ENCODE measurements around the gene FCN1. TPM values are rescaled to one million over a fixed set of nuclear protein-coding genes. Genes with fewer than 3 reads are reported as not detected.

The FCN1 gene
- total and polyA plus RNA-seq, 9 of the 15 experiments (the other 6 are each of a cell fraction or from before 2014, with no cell fraction given) = not detected

- H3K27ac ChIP-seq (ENCODE audit: extremely low read depth, low read depth, low read length) = no peak overlapping the region
- no peak overlapping the region for H3K4me2 ChIP-seq (ENCODE audit: insufficient read depth, low read length)
- TF ChIP-seq ZNF324 (CRISPR knock-in tag; IDR thresholded peaks at IDR 0.05) = no peak
- peak; percentile 35; the same call in 1 of the 2 replicates for TF ChIP-seq ARID1B (IDR thresholded peaks at IDR 0.05)
- TF ChIP-seq MTA2 (IDR thresholded peaks at IDR 0.05; ENCODE audit: low read depth) = peak; percentile 33; the same call in 1 of the 2 replicates
- peak; percentile 68 for TF ChIP-seq CBFA2T3 (IDR thresholded peaks at IDR 0.05)
- TF ChIP-seq NCOR1 (IDR thresholded peaks at IDR 0.05) = 0 out of 2 replicates have a peak, but pooled peaks have one; percentile 25
- peak; percentile 69 for TF ChIP-seq TCF3 (CRISPR knock-in tag; IDR thresholded peaks at IDR 0.05)
- TF ChIP-seq FOXJ2 (tag; IDR thresholded peaks at IDR 0.05) = no peak
- TF ChIP-seq ZZZ3 (IDR thresholded peaks at IDR 0.05) = no peak
- no peak for TF ChIP-seq NCOA4 (IDR thresholded peaks at IDR 0.05; ENCODE audit: partially characterized antibody)
- no peak for TF ChIP-seq DLX4 (CRISPR knock-in tag; IDR thresholded peaks at IDR 0.05)
- TF ChIP-seq, protein P1, sequence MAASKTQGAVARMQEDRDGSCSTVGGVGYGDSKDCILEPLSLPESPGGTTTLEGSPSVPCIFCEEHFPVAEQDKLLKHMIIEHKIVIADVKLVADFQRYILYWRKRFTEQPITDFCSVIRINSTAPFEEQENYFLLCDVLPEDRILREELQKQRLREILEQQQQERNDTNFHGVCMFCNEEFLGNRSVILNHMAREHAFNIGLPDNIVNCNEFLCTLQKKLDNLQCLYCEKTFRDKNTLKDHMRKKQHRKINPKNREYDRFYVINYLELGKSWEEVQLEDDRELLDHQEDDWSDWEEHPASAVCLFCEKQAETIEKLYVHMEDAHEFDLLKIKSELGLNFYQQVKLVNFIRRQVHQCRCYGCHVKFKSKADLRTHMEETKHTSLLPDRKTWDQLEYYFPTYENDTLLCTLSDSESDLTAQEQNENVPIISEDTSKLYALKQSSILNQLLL (CRISPR knock-in tag; IDR thresholded peaks at IDR 0.05; ENCODE audit: borderline replicate concordance) = no peak
- peak; percentile 58 for TF ChIP-seq CBFA2T2 (conservative IDR thresholded peaks at IDR 0.05)
- peak; percentile 63 for TF ChIP-seq TAL1 (IDR thresholded peaks at IDR 0.05)
- TF ChIP-seq, protein P2, sequence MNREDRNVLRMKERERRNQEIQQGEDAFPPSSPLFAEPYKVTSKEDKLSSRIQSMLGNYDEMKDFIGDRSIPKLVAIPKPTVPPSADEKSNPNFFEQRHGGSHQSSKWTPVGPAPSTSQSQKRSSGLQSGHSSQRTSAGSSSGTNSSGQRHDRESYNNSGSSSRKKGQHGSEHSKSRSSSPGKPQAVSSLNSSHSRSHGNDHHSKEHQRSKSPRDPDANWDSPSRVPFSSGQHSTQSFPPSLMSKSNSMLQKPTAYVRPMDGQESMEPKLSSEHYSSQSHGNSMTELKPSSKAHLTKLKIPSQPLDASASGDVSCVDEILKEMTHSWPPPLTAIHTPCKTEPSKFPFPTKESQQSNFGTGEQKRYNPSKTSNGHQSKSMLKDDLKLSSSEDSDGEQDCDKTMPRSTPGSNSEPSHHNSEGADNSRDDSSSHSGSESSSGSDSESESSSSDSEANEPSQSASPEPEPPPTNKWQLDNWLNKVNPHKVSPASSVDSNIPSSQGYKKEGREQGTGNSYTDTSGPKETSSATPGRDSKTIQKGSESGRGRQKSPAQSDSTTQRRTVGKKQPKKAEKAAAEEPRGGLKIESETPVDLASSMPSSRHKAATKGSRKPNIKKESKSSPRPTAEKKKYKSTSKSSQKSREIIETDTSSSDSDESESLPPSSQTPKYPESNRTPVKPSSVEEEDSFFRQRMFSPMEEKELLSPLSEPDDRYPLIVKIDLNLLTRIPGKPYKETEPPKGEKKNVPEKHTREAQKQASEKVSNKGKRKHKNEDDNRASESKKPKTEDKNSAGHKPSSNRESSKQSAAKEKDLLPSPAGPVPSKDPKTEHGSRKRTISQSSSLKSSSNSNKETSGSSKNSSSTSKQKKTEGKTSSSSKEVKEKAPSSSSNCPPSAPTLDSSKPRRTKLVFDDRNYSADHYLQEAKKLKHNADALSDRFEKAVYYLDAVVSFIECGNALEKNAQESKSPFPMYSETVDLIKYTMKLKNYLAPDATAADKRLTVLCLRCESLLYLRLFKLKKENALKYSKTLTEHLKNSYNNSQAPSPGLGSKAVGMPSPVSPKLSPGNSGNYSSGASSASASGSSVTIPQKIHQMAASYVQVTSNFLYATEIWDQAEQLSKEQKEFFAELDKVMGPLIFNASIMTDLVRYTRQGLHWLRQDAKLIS (CRISPR knock-in tag; IDR thresholded peaks at IDR 0.05) = no peak
- TF ChIP-seq CBX8 (IDR thresholded peaks at IDR 0.05; ENCODE audit: borderline replicate concordance, extremely low read depth, low read depth, low read length, poor library complexity, severe bottlenecking) = no peak
- H2AFZ ChIP-seq (ENCODE audit: low read depth, low read length) = no peak overlapping the region
- peaks cover 5% of the 10 kb centered on the region for H4K20me1 ChIP-seq (replicated peaks; ENCODE audit: control insufficient read depth, insufficient read depth, low read length)
- H3K36me3 ChIP-seq (ENCODE audit: control insufficient read depth, insufficient read depth, low read length) = no peaks in the 10 kb centered on the region
- POLR2A ChIA-PET = no interaction called here
- peaks cover 11 to 48% of the 10 kb centered on the region in 2 experiments; a peak in 4 of 5 replicates for H3K27me3 ChIP-seq (ENCODE audit: control insufficient read depth in 2 of 2, insufficient read depth in 2 of 2, low read length in 2 of 2)
- no peaks in the 10 kb centered on the region for H3K9me3 ChIP-seq (replicated peaks; ENCODE audit: control insufficient read depth, insufficient read depth, low read depth, low read length)
- ATAC-seq = no peak
- H3K9me1 ChIP-seq (ENCODE audit: control insufficient read depth, insufficient read depth, low read length) = no peaks in the 10 kb centered on the region
- no peak overlapping the region for H3K9ac ChIP-seq (ENCODE audit: insufficient read depth in 1 of 2, low read depth in 2 of 2, low read length in 2 of 2)
- in situ Hi-C loops (cut with MboI) = no loop called here
- H3K4me3 ChIP-seq = no peak overlapping the region
- no peaks in the 10 kb centered on the region for H3K4me1 ChIP-seq (replicated peaks in 1 of 2; ENCODE audit: control insufficient read depth in 2 of 2, insufficient read depth in 2 of 2, low read length in 2 of 2)
- H3K79me2 ChIP-seq (ENCODE audit: control insufficient read depth, insufficient read depth, low read length) = no peaks in the 10 kb centered on the region
- intact Hi-C loops (cut with micrococcal nuclease) = no loop called here
- no TSS peak for BruUV-seq (replicated peaks)
- WGBS (ENCODE audit: insufficient coverage, low coverage, missing lambda C conversion rate) = 4% methylated on average over 13 of the region's 13 CpGs
- peak in 2 of 4 experiments; percentile 19 to 25 for DNase-seq (ENCODE audit: extremely low read depth in 1 of 4, low spot score in 3 of 4)
- no peak for FAIRE-seq
- CTCF ChIA-PET (ENCODE audit: low intra/inter-chr PET ratio) = no interaction called here
Measured at GRCh38 chr9:134908524-134909309, 9.0 kb downstream of the FCN1 start.
